GM19324 (cell line): ENCODE results near the gene CALM1.

ENCODE experiments used
- ATAC-seq: cut with Tn5 transposase; IDR thresholded peaks from one replicate; pipeline ENCODE4 v1.9.1; 2021; ENCODE audit warnings: mild to moderate bottlenecking, moderate library complexity; ENCODE audit not compliant: unreplicated experiment, low FRiP score

Gene CALM1

GRCh38 chr14:90407230-90407629, 10.4 kb downstream of the CALM1 start:
- no peak for ATAC-seq

GRCh38 chr14:90408713-90409112, 11.9 kb downstream of the CALM1 start:
- no peak for ATAC-seq

GRCh38 chr14:90409209-90409730, 12.4 kb downstream of the CALM1 start:
- no peak for ATAC-seq

- no peak for ATAC-seq
Measured at GRCh38 chr14:90412058-90412457, 15.2 kb downstream of the CALM1 start.

- no peak for ATAC-seq
Measured at GRCh38 chr14:90416720-90417119, 19.9 kb downstream of the CALM1 start.

GRCh38 chr14:90418053-90418452, 21.2 kb downstream of the CALM1 start:
- no peak for ATAC-seq

GRCh38 chr14:90419200-90419599, 22.4 kb downstream of the CALM1 start:
- ATAC-seq, result no peak

GRCh38 chr14:90421001-90421631, 24.3 kb downstream of the CALM1 start:
- ATAC-seq, result no peak

GRCh38 chr14:90421632-90422020, 24.8 kb downstream of the CALM1 start:
- no peak for ATAC-seq

- ATAC-seq, result no peak
Measured at GRCh38 chr14:90423166-90423565, 26.3 kb downstream of the CALM1 start.

- ATAC-seq, result no peak
Measured at GRCh38 chr14:90424075-90424474, 27.2 kb downstream of the CALM1 start.

- ATAC-seq, result no peak
Measured at GRCh38 chr14:90424686-90425372, 28.0 kb downstream of the CALM1 start.

GRCh38 chr14:90425373-90425879, 28.6 kb downstream of the CALM1 start:
- no peak for ATAC-seq

- no peak for ATAC-seq
Measured at GRCh38 chr14:90426031-90426540, 29.3 kb downstream of the CALM1 start.

- ATAC-seq, result no peak
Measured at GRCh38 chr14:90426663-90427062, 29.8 kb downstream of the CALM1 start.

- no peak for ATAC-seq
Measured at GRCh38 chr14:90427848-90428426, 31.1 kb downstream of the CALM1 start.

GRCh38 chr14:90428676-90429075, 31.8 kb downstream of the CALM1 start:
- no peak for ATAC-seq

GRCh38 chr14:90429236-90429635, 32.4 kb downstream of the CALM1 start:
- no peak for ATAC-seq

- ATAC-seq, result no peak
Measured at GRCh38 chr14:90429754-90430153, 32.9 kb downstream of the CALM1 start.

GRCh38 chr14:90434370-90435020, 37.7 kb downstream of the CALM1 start:
- ATAC-seq, result no peak

GRCh38 chr14:90438841-90439240, 42.0 kb downstream of the CALM1 start:
- ATAC-seq, result no peak
